Endothelial cell of umbilical vein (primary cell): ENCODE data around the gene CLSTN2. TPM values are rescaled to one million over a fixed set of nuclear protein-coding genes. Genes with fewer than 3 reads are reported as not detected.

ENCODE experiments used
- BruUV-seq: library from RNA; stranded (reverse); fragments of 400-500 nt; replicated peaks from 2 replicates; lab custom pipeline; 2021; lab: Mats Ljungman, UMichigan
- CTCF ChIA-PET: fragments of 300-600, 350-600 bp; sonication (Branson Sonifier 250); formaldehyde crosslinking; loops from one replicate; lab custom pipeline; 2021; ENCODE audit warnings: antibody characterized with exemption, inconsistent platforms; lab: Charles Lee
- POLR2A ChIA-PET: fragments of 300-600, 350-600 bp; sonication (Branson Sonifier 250); formaldehyde crosslinking; loops from one replicate; lab custom pipeline; 2021; ENCODE audit warnings: antibody characterized with exemption, inconsistent platforms; lab: Charles Lee
- DNase-seq: peaks from one replicate; pipeline ENCODE4 v3.0.0-alpha.2; 2011; ENCODE audit warnings: low read depth, low spot score
- FAIRE-seq: peaks from 2 replicates; lab custom pipeline; 2011; peaks lifted over from hg19 to GRCh38; lab: Jason Lieb, UNC
- H2AFZ ChIP-seq: 2 replicates; pipeline ENCODE4 v1.6.0; 2012; ENCODE audit warnings: low read depth, low read length, control low read depth, inconsistent platforms
- H3K27ac ChIP-seq: 2 replicates; pipeline ENCODE4 v1.5.1; 2011; ENCODE audit warnings: low read depth, mild to moderate bottlenecking, control low read depth, low read length, moderate library complexity; ENCODE audit not compliant: insufficient read depth
- H3K27me3 ChIP-seq, 2 experiments: 2 replicates each; pipeline versions ENCODE4 v1.6.0 to v1.6.1; 2011; ENCODE audit warnings: low read length in 2 of 2, mixed read lengths in 1 of 2; ENCODE audit not compliant: control insufficient read depth in 2 of 2, insufficient read depth in 2 of 2
- H3K36me3 ChIP-seq, 2 experiments: 2 replicates in 1 of 2; 3 replicates in 1 of 2; pipeline ENCODE4 v1.5.1; 2011; ENCODE audit warnings: low read length in 2 of 2, mild to moderate bottlenecking in 1 of 2, moderate library complexity in 1 of 2; ENCODE audit not compliant: control insufficient read depth in 2 of 2, insufficient read depth in 2 of 2; ENCODE audit errors: extremely low read depth in 1 of 2
- H3K4me1 ChIP-seq: 3 replicates; pipeline ENCODE4 v1.5.1; 2011; ENCODE audit warnings: mild to moderate bottlenecking, low read length; ENCODE audit not compliant: control insufficient read depth, insufficient read depth; ENCODE audit errors: extremely low read depth
- H3K4me2 ChIP-seq: 2 replicates; pipeline ENCODE4 v1.6.1; 2011; ENCODE audit warnings: low read length, control low read depth, mixed read lengths; ENCODE audit not compliant: insufficient read depth
- H3K4me3 ChIP-seq, 3 experiments: fragments of 200-600 bp in 1 of 3; sonication (generic), shearing (Covaris generic) in 1 of 3; replicated peaks in 1 of 3; 2 replicates each; pipeline ENCODE4 v1.5.1; 2011 to 2016; ENCODE audit warnings: control low read depth in 3 of 3, low read length in 3 of 3, mild to moderate bottlenecking in 2 of 3, inconsistent platforms in 1 of 3, low read depth in 1 of 3, moderate library complexity in 1 of 3; ENCODE audit not compliant: insufficient read depth in 1 of 3
- H3K79me2 ChIP-seq: 2 replicates; pipeline ENCODE4 v1.6.0; 2012; ENCODE audit warnings: low read length, inconsistent platforms; ENCODE audit not compliant: control insufficient read depth, insufficient read depth
- H3K9ac ChIP-seq: replicated peaks from 2 replicates; pipeline ENCODE3; 2011; ENCODE audit warnings: low read length, control low read depth; ENCODE audit not compliant: insufficient read depth; ENCODE audit errors: extremely low read depth
- H3K9me1 ChIP-seq: replicated peaks from 3 replicates; pipeline ENCODE4 v1.6.0; 2011; ENCODE audit warnings: mild to moderate bottlenecking, low read length; ENCODE audit not compliant: control insufficient read depth, insufficient read depth; ENCODE audit errors: extremely low read depth
- H3K9me3 ChIP-seq: replicated peaks from 2 replicates; pipeline ENCODE4 v1.5.1; 2012; ENCODE audit warnings: low read length, inconsistent platforms; ENCODE audit not compliant: control insufficient read depth, insufficient read depth
- H4K20me1 ChIP-seq: replicated peaks from 2 replicates; pipeline ENCODE3; 2011; ENCODE audit warnings: mild to moderate bottlenecking, low read length; ENCODE audit not compliant: control insufficient read depth, insufficient read depth; ENCODE audit errors: extremely low read depth
- CTCF ChIP-seq, 2 donors: IDR thresholded peaks; 1 replicate in 1 of 2; 2 replicates in 1 of 2; pipeline ENCODE4 v1.5.1; 2011; ENCODE audit warnings: low read length in 2 of 2, mild to moderate bottlenecking in 2 of 2, moderate library complexity in 2 of 2, control low read depth in 1 of 2, inconsistent platforms in 1 of 2, low read depth in 1 of 2; ENCODE audit not compliant: insufficient read depth in 1 of 2; ENCODE audit errors: extremely low read depth in 1 of 2
- EZH2 ChIP-seq: IDR thresholded peaks from 2 replicates; pipeline ENCODE4 v1.6.1; 2012; ENCODE audit warnings: borderline replicate concordance, low read depth, mild to moderate bottlenecking, moderate library complexity, low read length, inconsistent platforms; ENCODE audit not compliant: severe bottlenecking
- FOS ChIP-seq: IDR thresholded peaks from 2 replicates; pipeline ENCODE4 v1.6.1; 2011; ENCODE audit warnings: mild to moderate bottlenecking, low read length, moderate library complexity, borderline replicate concordance; ENCODE audit not compliant: insufficient read depth
- GATA2 ChIP-seq: IDR thresholded peaks from 2 replicates; pipeline ENCODE4 v1.7.0; 2011; ENCODE audit warnings: low read depth, mild to moderate bottlenecking, moderate library complexity, mixed read lengths, low read length; ENCODE audit not compliant: insufficient read length, insufficient read depth
- JUN ChIP-seq: IDR thresholded peaks from 2 replicates; pipeline ENCODE4 v1.6.1; 2011; ENCODE audit warnings: borderline replicate concordance, low read depth; ENCODE audit not compliant: insufficient read length, insufficient read depth
- MAX ChIP-seq: IDR thresholded peaks from 2 replicates; pipeline ENCODE4 v1.6.1; 2011; ENCODE audit not compliant: insufficient read depth, insufficient read length
- MYC ChIP-seq: IDR thresholded peaks from one replicate; pipeline ENCODE4 v1.6.1; 2011; ENCODE audit warnings: mild to moderate bottlenecking, low read depth, low read length
- POLR2A ChIP-seq: IDR thresholded peaks from 2 replicates; pipeline ENCODE4 v1.6.1; 2012; ENCODE audit warnings: low read depth, mild to moderate bottlenecking, control low read depth, low read length
- POLR2AphosphoS5 ChIP-seq: IDR thresholded peaks from 2 replicates; pipeline ENCODE4 v1.6.1; 2012; ENCODE audit warnings: low read depth, mild to moderate bottlenecking, control low read depth, low read length, moderate library complexity; ENCODE audit not compliant: insufficient read depth
- dilution Hi-C: fragments of 300-500 bp; cut with MboI; formaldehyde crosslinking; loops from one replicate; pipeline ENCODE4 v1.15.0; 2019; ENCODE audit warnings: low sequenced_read_pairs; ENCODE audit not compliant: extremely low pct_ligation_motif_present
- intact Hi-C: fragments of 100-400 bp; cut with micrococcal nuclease; formaldehyde crosslinking; loops from one replicate; pipeline ENCODE4 v1.10.0; 2022
- polyA plus RNA-seq, 4 experiments: library from polyadenylated mRNA; depleted of rRNA in 3 of 4; stranded (reverse) in 3 of 4; unstranded in 1 of 4; fragments of >200 nt; gene quantifications; 2 replicates each; pipeline versions ENCODE4 v1.2.1 to v1.2.3, GENCODE V29; 2011 to 2012; ENCODE audit warnings: missing spikeins in 1 of 4
- total RNA-seq: library from RNA; stranded (reverse); gene quantifications from 2 replicates; pipeline ENCODE4 v1.2.3, GENCODE V29; 2021

CLSTN2 gene
- total and polyA plus RNA-seq, 2 donors (not counting 3 experiments of a cell fraction or from before 2014, with no cell fraction given), result 0.26 to 0.38 TPM

- FAIRE-seq (no peak), DNase-seq (no peak)
- H3K9me3 ChIP-seq, result no peaks in the 10 kb centered on the region
- H2AFZ ChIP-seq, result no peak overlapping the region
- no peak overlapping the region for H3K4me2 ChIP-seq
- H3K36me3 ChIP-seq, result no peaks in the 10 kb centered on the region
- dilution Hi-C loops (no loop called here), intact Hi-C loops (no loop called here)
- POLR2A ChIA-PET, result interaction anchor here (0.5 kb wide), 1 partner anchor 32 kb away, joined by 3 read pairs; no protein-coding TSS in a partner anchor
- H3K27ac ChIP-seq, result no peak overlapping the region
- no peaks in the 10 kb centered on the region for H3K4me1 ChIP-seq
- CTCF ChIA-PET, result no interaction called here
- no peak overlapping the region for H3K4me3 ChIP-seq
- H4K20me1 ChIP-seq, result no peaks in the 10 kb centered on the region
- no peak overlapping the region for H3K9ac ChIP-seq
- no TSS peak for BruUV-seq
- no peaks in the 10 kb centered on the region for H3K79me2 ChIP-seq
- H3K27me3 ChIP-seq, result no peaks in the 10 kb centered on the region
- no peaks in the 10 kb centered on the region for H3K9me1 ChIP-seq
- TF ChIP-seq MAX, result no peak
- no peak for TF ChIP-seq GATA2
- no peak for TF ChIP-seq FOS
- no peak for TF ChIP-seq JUN
- no peak for TF ChIP-seq POLR2AphosphoS5
- no peak for TF ChIP-seq MYC
- no peak for TF ChIP-seq EZH2
- TF ChIP-seq CTCF (IDR thresholded peaks at IDR 0.05; ENCODE audit: extremely low read depth in 1 of 2, insufficient read depth in 1 of 2, low read depth in 1 of 2, low read length in 2 of 2), result no peak
- no peak for TF ChIP-seq POLR2A
Observed at GRCh38 chr3:139982404-139982803, 47.4 kb downstream of the CLSTN2 start.
